Measurements from ENCODE around the gene CSMD2.

Gene CSMD2

GRCh38 chr1:33624261-33624990, 540.6 kb downstream of the CSMD2 start:
- no peak for DNase-seq

- DNase-seq, result no peak
Measured at GRCh38 chr1:33623811-33624210, 541.2 kb downstream of the CSMD2 start.

- DNase-seq, result no peak
Measured at GRCh38 chr1:33622757-33623156, 542.3 kb downstream of the CSMD2 start.

- no peak for DNase-seq
Measured at GRCh38 chr1:33618636-33619035, 546.4 kb downstream of the CSMD2 start.

- no peak for DNase-seq
Measured at GRCh38 chr1:33617451-33617850, 547.6 kb downstream of the CSMD2 start.

- DNase-seq, result no peak
Measured at GRCh38 chr1:33616780-33617179, 548.2 kb downstream of the CSMD2 start.

- no peak for DNase-seq
Measured at GRCh38 chr1:33615546-33615945, 549.5 kb downstream of the CSMD2 start.

- no peak for DNase-seq
Measured at GRCh38 chr1:33610864-33611455, 554.1 kb downstream of the CSMD2 start.

GRCh38 chr1:33610391-33610790, 554.6 kb downstream of the CSMD2 start:
- no peak for DNase-seq

- DNase-seq, result no peak
Measured at GRCh38 chr1:33609739-33610138, 555.3 kb downstream of the CSMD2 start.

- DNase-seq, result no peak
Measured at GRCh38 chr1:33608825-33609400, 556.1 kb downstream of the CSMD2 start.

GRCh38 chr1:33607444-33608005, 557.5 kb downstream of the CSMD2 start:
- no peak for DNase-seq

- DNase-seq, result no peak
Measured at GRCh38 chr1:33606272-33606671, 558.8 kb downstream of the CSMD2 start.

- DNase-seq, result peak; percentile 46
Measured at GRCh38 chr1:33602271-33602670, 562.8 kb downstream of the CSMD2 start.

GRCh38 chr1:33601751-33602150, 563.3 kb downstream of the CSMD2 start:
- DNase-seq, result no peak

- DNase-seq, result peak; percentile 85
Measured at GRCh38 chr1:33599516-33600115, 565.4 kb downstream of the CSMD2 start.

- no peak for DNase-seq
Measured at GRCh38 chr1:33588726-33589125, 576.3 kb downstream of the CSMD2 start.

GRCh38 chr1:33586795-33587194, 578.2 kb downstream of the CSMD2 start:
- DNase-seq, result no peak

GRCh38 chr1:33586106-33586505, 578.9 kb downstream of the CSMD2 start:
- DNase-seq, result no peak

- no peak for DNase-seq
Measured at GRCh38 chr1:33583567-33583966, 581.5 kb downstream of the CSMD2 start.

GRCh38 chr1:33578557-33579448, 586.2 kb downstream of the CSMD2 start:
- DNase-seq, result no peak

GRCh38 chr1:33577663-33578062, 587.4 kb downstream of the CSMD2 start:
- no peak for DNase-seq
